ENCODE results near the gene UBE3C.

Gene UBE3C

GRCh38 chr7:157111311-157111710 is 27.4 kb upstream of the UBE3C start:
- ChIA-PET POLR2A (no interaction called here), CTCF (interaction anchor here (0.9 kb wide), 1 partner anchor 10 kb away, joined by 3 read pairs; no protein-coding TSS in a partner anchor)
- TF ChIP-seq, protein P1, sequence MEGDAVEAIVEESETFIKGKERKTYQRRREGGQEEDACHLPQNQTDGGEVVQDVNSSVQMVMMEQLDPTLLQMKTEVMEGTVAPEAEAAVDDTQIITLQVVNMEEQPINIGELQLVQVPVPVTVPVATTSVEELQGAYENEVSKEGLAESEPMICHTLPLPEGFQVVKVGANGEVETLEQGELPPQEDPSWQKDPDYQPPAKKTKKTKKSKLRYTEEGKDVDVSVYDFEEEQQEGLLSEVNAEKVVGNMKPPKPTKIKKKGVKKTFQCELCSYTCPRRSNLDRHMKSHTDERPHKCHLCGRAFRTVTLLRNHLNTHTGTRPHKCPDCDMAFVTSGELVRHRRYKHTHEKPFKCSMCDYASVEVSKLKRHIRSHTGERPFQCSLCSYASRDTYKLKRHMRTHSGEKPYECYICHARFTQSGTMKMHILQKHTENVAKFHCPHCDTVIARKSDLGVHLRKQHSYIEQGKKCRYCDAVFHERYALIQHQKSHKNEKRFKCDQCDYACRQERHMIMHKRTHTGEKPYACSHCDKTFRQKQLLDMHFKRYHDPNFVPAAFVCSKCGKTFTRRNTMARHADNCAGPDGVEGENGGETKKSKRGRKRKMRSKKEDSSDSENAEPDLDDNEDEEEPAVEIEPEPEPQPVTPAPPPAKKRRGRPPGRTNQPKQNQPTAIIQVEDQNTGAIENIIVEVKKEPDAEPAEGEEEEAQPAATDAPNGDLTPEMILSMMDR (IDR thresholded peaks at IDR 0.05; ENCODE audit: control extremely low read depth, extremely low read depth, low read depth, missing control alignments), result no peak
- DNase-seq (ENCODE audit: extremely low spot score), result no peak

- ChIA-PET POLR2A (no interaction called here), CTCF (no interaction called here)
- TF ChIP-seq, protein P1 (IDR thresholded peaks at IDR 0.05; ENCODE audit: control extremely low read depth, extremely low read depth, low read depth, missing control alignments), result no peak
- DNase-seq (ENCODE audit: extremely low spot score), result no peak
Observed at GRCh38 chr7:157112706-157113105, 26.0 kb upstream of the UBE3C start.

- TF ChIP-seq, protein P1 (IDR thresholded peaks at IDR 0.05; ENCODE audit: control extremely low read depth, extremely low read depth, low read depth, missing control alignments), result no peak
- no peak for DNase-seq (ENCODE audit: extremely low spot score)
- ChIA-PET POLR2A (no interaction called here), CTCF (no interaction called here)
Observed at GRCh38 chr7:157113607-157114006, 25.1 kb upstream of the UBE3C start.

DNA sequence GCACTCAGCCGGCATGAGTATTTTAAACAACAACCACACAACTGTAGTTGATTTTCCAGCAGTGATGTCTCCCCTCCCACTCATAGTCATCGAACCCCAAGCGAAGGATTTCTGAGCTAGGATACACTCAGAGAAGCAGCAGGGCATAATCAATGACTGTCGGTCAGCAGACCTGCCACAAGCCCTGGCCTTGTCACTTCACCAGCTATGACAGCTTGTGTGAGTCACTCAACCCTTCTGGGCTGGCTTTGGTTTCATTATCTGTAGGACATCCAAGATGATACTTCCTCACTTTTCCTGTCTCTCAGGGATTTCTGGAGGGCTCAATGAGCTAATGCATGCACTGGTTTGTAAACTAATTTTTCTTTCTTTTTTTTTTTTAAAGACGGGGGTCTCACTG is 22.0 kb upstream of the UBE3C start:
- TF ChIP-seq, protein P1 (IDR thresholded peaks at IDR 0.05; ENCODE audit: control extremely low read depth, extremely low read depth, low read depth, missing control alignments), result no peak
- no peak for DNase-seq (ENCODE audit: extremely low spot score)
- ChIA-PET CTCF (interaction anchor here (1.2 kb wide), 1 partner anchor 10 kb away, joined by 3 read pairs; no protein-coding TSS in a partner anchor), POLR2A (no interaction called here)

- ChIA-PET POLR2A (no interaction called here), CTCF (interaction anchor here (1.2 kb wide), 1 partner anchor 9 kb away, joined by 3 read pairs; no protein-coding TSS in a partner anchor)
- no peak for DNase-seq (ENCODE audit: extremely low spot score)
- TF ChIP-seq, protein P1 (IDR thresholded peaks at IDR 0.05; ENCODE audit: control extremely low read depth, extremely low read depth, low read depth, missing control alignments), result no peak
Observed at GRCh38 chr7:157117796-157118195, 20.9 kb upstream of the UBE3C start.

DNA sequence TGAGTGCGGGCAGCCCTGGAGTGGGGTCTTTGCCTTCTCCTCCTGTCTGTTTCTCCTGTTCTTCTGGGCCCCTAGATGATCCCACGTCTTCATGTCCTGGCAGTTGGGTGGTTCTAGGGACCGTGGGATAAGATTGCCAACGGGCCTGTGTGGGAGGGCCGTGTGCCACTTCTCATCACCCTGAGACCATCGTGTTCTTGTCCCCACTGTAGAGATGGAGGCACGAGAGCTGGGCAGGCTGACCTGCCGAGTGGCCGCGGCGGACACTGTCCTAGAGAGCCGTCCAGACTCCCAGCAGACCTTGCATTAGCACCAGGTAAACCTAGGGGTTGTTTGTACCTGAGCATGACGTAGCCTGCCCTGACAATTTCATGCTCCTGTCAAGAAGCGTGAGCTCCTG is 18.5 kb upstream of the UBE3C start:
- ChIA-PET POLR2A (no interaction called here), CTCF (interaction anchor here (1.6 kb wide), 1 partner anchor 8 kb away, joined by 3 read pairs; no protein-coding TSS in a partner anchor)
- TF ChIP-seq, protein P1 (IDR thresholded peaks at IDR 0.05; ENCODE audit: control extremely low read depth, extremely low read depth, low read depth, missing control alignments), result no peak
- DNase-seq (ENCODE audit: extremely low spot score), result no peak
